H9 (cell line): ENCODE results near the gene PRR7. TPM values are rescaled to one million over a fixed set of nuclear protein-coding genes. Genes with fewer than 3 reads are reported as not detected.

Experiments
- DNase-seq: peaks from one replicate; pipeline ENCODE4 v3.0.0-alpha.2; 2017
- H2AFZ ChIP-seq: one replicate; pipeline ENCODE4 v1.6.1; 2013; ENCODE audit warnings: mild to moderate bottlenecking, low read length, control low read depth, moderate library complexity
- H2AK5ac ChIP-seq: 2 replicates; pipeline ENCODE4 v1.6.1; 2013; ENCODE audit warnings: low read length, control low read depth, mixed read lengths; ENCODE audit not compliant: insufficient read length
- H2BK120ac ChIP-seq: one replicate; pipeline ENCODE4 v1.6.1; 2013; ENCODE audit warnings: low read depth, mild to moderate bottlenecking, low read length, control low read depth, inconsistent platforms; ENCODE audit not compliant: poor library complexity, severe bottlenecking
- H2BK12ac ChIP-seq: 2 replicates; pipeline ENCODE4 v1.6.1; 2013; ENCODE audit warnings: low read length, control low read depth, mixed read lengths, low read depth; ENCODE audit not compliant: insufficient read length
- H2BK15ac ChIP-seq: 2 replicates; pipeline ENCODE4 v1.6.1; 2013; ENCODE audit warnings: low read depth, low read length, control low read depth
- H2BK20ac ChIP-seq: one replicate; pipeline ENCODE4 v1.6.1; 2013; ENCODE audit warnings: low read depth, mild to moderate bottlenecking, low read length, control low read depth, inconsistent platforms; ENCODE audit not compliant: poor library complexity, severe bottlenecking
- H2BK5ac ChIP-seq: 2 replicates; pipeline ENCODE4 v1.6.1; 2013; ENCODE audit warnings: low read length, control low read depth, mixed read lengths; ENCODE audit not compliant: insufficient read length
- H3K14ac ChIP-seq: 2 replicates; pipeline ENCODE4 v1.6.1; 2013; ENCODE audit warnings: low read length, control low read depth; ENCODE audit not compliant: insufficient read depth
- H3K18ac ChIP-seq: 2 replicates; pipeline ENCODE4 v1.6.1; 2013; ENCODE audit warnings: low read depth, mild to moderate bottlenecking, mixed read lengths, low read length, control low read depth; ENCODE audit not compliant: insufficient read length
- H3K23ac ChIP-seq: 2 replicates; pipeline ENCODE4 v1.6.1; 2013; ENCODE audit warnings: low read length, control low read depth, mixed read lengths, low read depth; ENCODE audit not compliant: insufficient read length
- H3K23me2 ChIP-seq: 2 replicates; pipeline ENCODE4 v1.6.1; 2013; ENCODE audit warnings: low read depth, mild to moderate bottlenecking, mixed read lengths, low read length, control low read depth; ENCODE audit not compliant: insufficient read length, poor library complexity, severe bottlenecking
- H3K27ac ChIP-seq: 2 replicates; pipeline ENCODE4 v1.5.1; 2013; ENCODE audit warnings: low read length, control low read depth, mixed read lengths, low read depth; ENCODE audit not compliant: insufficient read length
- H3K27me3 ChIP-seq: 2 replicates; pipeline ENCODE4 v1.6.1; 2013; ENCODE audit warnings: low read length, control low read depth, inconsistent platforms; ENCODE audit not compliant: insufficient read depth
- H3K4ac ChIP-seq: 2 replicates; pipeline ENCODE4 v1.6.1; 2013; ENCODE audit warnings: low read depth, mild to moderate bottlenecking, control low read depth, inconsistent platforms, low read length, moderate library complexity
- H3K4me1 ChIP-seq: 2 replicates; pipeline ENCODE4 v1.6.1; 2013; ENCODE audit warnings: low read length, control low read depth, inconsistent platforms; ENCODE audit not compliant: insufficient read depth
- H3K4me2 ChIP-seq: 2 replicates; pipeline ENCODE4 v1.6.1; 2013; ENCODE audit warnings: low read length, control low read depth, mixed read lengths; ENCODE audit not compliant: insufficient read length, insufficient read depth
- H3K56ac ChIP-seq: 2 replicates; pipeline ENCODE4 v1.6.1; 2013; ENCODE audit warnings: low read depth, mild to moderate bottlenecking, mixed read lengths, low read length, control low read depth; ENCODE audit not compliant: insufficient read length
- H3K79me1 ChIP-seq: 2 replicates; pipeline ENCODE4 v1.6.1; 2013; ENCODE audit warnings: low read depth, mild to moderate bottlenecking, moderate library complexity, low read length, control low read depth, inconsistent platforms; ENCODE audit not compliant: insufficient read depth, poor library complexity, severe bottlenecking
- H3K79me2 ChIP-seq: 2 replicates; pipeline ENCODE4 v1.6.1; 2013; ENCODE audit warnings: low read length, control low read depth, inconsistent platforms; ENCODE audit not compliant: insufficient read depth
- H3K9ac ChIP-seq: 2 replicates; pipeline ENCODE4 v1.6.1; 2013; ENCODE audit warnings: low read length, control low read depth, mixed read lengths; ENCODE audit not compliant: insufficient read length; ENCODE audit errors: extremely low read depth
- H3K9me3 ChIP-seq: one replicate; pipeline ENCODE4 v1.6.1; 2013; ENCODE audit warnings: low read depth, low read length, inconsistent platforms; ENCODE audit not compliant: control insufficient read depth
- H3T11ph ChIP-seq: one replicate; pipeline ENCODE4 v1.6.1; 2013; ENCODE audit warnings: mild to moderate bottlenecking, low read length, control low read depth, inconsistent platforms
- H4K20me1 ChIP-seq: one replicate; pipeline ENCODE4 v1.6.1; 2013; ENCODE audit not compliant: control insufficient read depth, insufficient read length, insufficient read depth
- H4K5ac ChIP-seq: 2 replicates; pipeline ENCODE4 v1.6.1; 2013; ENCODE audit warnings: low read depth, mild to moderate bottlenecking, mixed read lengths, low read length, control low read depth; ENCODE audit not compliant: insufficient read length
- H4K8ac ChIP-seq: replicated peaks from 2 replicates; pipeline ENCODE4 v1.6.1; 2013; ENCODE audit warnings: low read length, control low read depth, mixed read lengths, low read depth; ENCODE audit not compliant: insufficient read length
- H4K91ac ChIP-seq: 2 replicates; pipeline ENCODE4 v1.6.1; 2013; ENCODE audit warnings: low read depth, mild to moderate bottlenecking, moderate library complexity, mixed read lengths, low read length, control low read depth; ENCODE audit not compliant: insufficient read length
- H3K27ac Mint-ChIP-seq, 3 experiments: 2 replicates in 2 of 3; 3 replicates in 1 of 3; pipeline ENCODE4 v1.8.0; 2020 to 2021; ENCODE audit warnings: mixed read lengths in 3 of 3, mild to moderate bottlenecking in 1 of 3, moderate library complexity in 1 of 3
- H3K27me3 Mint-ChIP-seq: 2 replicates; pipeline ENCODE4 v1.8.0; 2021; ENCODE audit warnings: low read depth, mild to moderate bottlenecking, moderate library complexity, mixed read lengths
- H3K36me3 Mint-ChIP-seq, 3 experiments: 2 replicates in 2 of 3; 3 replicates in 1 of 3; pipeline ENCODE4 v1.8.0; 2020 to 2021; ENCODE audit warnings: low read depth in 3 of 3, mixed read lengths in 3 of 3; ENCODE audit not compliant: insufficient read depth in 1 of 3
- H3K4me1 Mint-ChIP-seq, 2 experiments: 2 replicates each; pipeline ENCODE4 v1.8.0; 2020; ENCODE audit warnings: mixed read lengths in 2 of 2
- H3K4me3 Mint-ChIP-seq, 2 experiments: 2 replicates in 1 of 2; 3 replicates in 1 of 2; pipeline ENCODE4 v1.8.0; 2020 to 2021; ENCODE audit warnings: mild to moderate bottlenecking in 2 of 2, mixed read lengths in 2 of 2, moderate library complexity in 1 of 2
- H3K9me3 Mint-ChIP-seq, 2 experiments: 2 replicates in 1 of 2; 3 replicates in 1 of 2; pipeline ENCODE4 v1.8.0; 2020; ENCODE audit warnings: mild to moderate bottlenecking in 2 of 2, mixed read lengths in 2 of 2, moderate library complexity in 1 of 2
- CTCF ChIP-seq: fragments of 200-600 bp; sonication (generic); conservative IDR thresholded peaks from 3 replicates; pipeline ENCODE4 v1.8.0; 2021; ENCODE audit warnings: antibody characterized with exemption, mild to moderate bottlenecking
- WGBS: extraction: QIAGEN DNeasy Blood & Tissue Kit; methylation state at CpG from one replicate; pipeline ENCODE4 v1.1.7; 2013; ENCODE audit warnings: missing lambda C conversion rate, low lambda C conversion rate, mixed read lengths; ENCODE audit not compliant: insufficient read length; ENCODE audit errors: extremely low coverage; 5-methylcytosine and 5-hydroxymethylcytosine counted together
- total RNA-seq: library from RNA; stranded (reverse); gene quantifications from 2 replicates; pipeline ENCODE4 v1.2.1, GENCODE V29; 2021

The PRR7 gene
- total RNA-seq, 1 experiment from 2014 or later, result 9.6 TPM

GRCh38 chr5:177502886-177503285 lies 56.3 kb downstream of the PRR7 start:
- no peak overlapping the region for H2BK20ac ChIP-seq
- no peaks in the 10 kb centered on the region for H3K9me3 ChIP-seq
- no peak overlapping the region for H3K14ac ChIP-seq
- Mint-ChIP-seq H3K27me3 (peaks cover 27% of the 10 kb centered on the region), H3K27ac (peak overlapping the region in 1 of 3 experiments; percentile 48; a peak in 2 of 7 replicates), H3K4me3 (no peak overlapping the region), H3K9me3 (no peaks in the 10 kb centered on the region), H3K36me3 (peaks cover 10 to 14% (median 11%) of the 10 kb centered on the region in 3 experiments; a peak in 6 of 7 replicates), H3K4me1 (peaks cover 19 to 29% of the 10 kb centered on the region in 2 experiments)
- no peak overlapping the region for H2AFZ ChIP-seq
- no peaks in the 10 kb centered on the region for H3K79me1 ChIP-seq
- DNase-seq, result no peak
- TF ChIP-seq CTCF, result no peak
- no peak overlapping the region for H2BK12ac ChIP-seq
- H3K27ac ChIP-seq, result no peak overlapping the region
- no peak overlapping the region for H2BK5ac ChIP-seq
- no CpG with 5 or more reads among the region's 16 CpGs for WGBS
- H4K5ac ChIP-seq, result no peak overlapping the region
- no peak overlapping the region for H4K8ac ChIP-seq
- H2AK5ac ChIP-seq, result no peak overlapping the region
- no peaks in the 10 kb centered on the region; the same call in 1 of the 2 replicates for H3K4me1 ChIP-seq
- no peak overlapping the region for H3K18ac ChIP-seq
- no peaks in the 10 kb centered on the region for H3K79me2 ChIP-seq
- no peaks in the 10 kb centered on the region for H4K20me1 ChIP-seq
- no peak overlapping the region for H3K23ac ChIP-seq
- no peak overlapping the region for H4K91ac ChIP-seq
- no peak overlapping the region for H3K9ac ChIP-seq
- no peaks in the 10 kb centered on the region; the same call in 1 of the 2 replicates for H3K27me3 ChIP-seq
- H2BK15ac ChIP-seq, result no peak overlapping the region
- H3K4me2 ChIP-seq, result no peak overlapping the region
- no peak overlapping the region for H3T11ph ChIP-seq
- no peak overlapping the region for H2BK120ac ChIP-seq
- H3K4ac ChIP-seq, result no peak overlapping the region
- H3K23me2 ChIP-seq, result no peaks in the 10 kb centered on the region
- H3K56ac ChIP-seq, result no peak overlapping the region
